Measurements from ENCODE around the gene NINJ1.

DNA sequence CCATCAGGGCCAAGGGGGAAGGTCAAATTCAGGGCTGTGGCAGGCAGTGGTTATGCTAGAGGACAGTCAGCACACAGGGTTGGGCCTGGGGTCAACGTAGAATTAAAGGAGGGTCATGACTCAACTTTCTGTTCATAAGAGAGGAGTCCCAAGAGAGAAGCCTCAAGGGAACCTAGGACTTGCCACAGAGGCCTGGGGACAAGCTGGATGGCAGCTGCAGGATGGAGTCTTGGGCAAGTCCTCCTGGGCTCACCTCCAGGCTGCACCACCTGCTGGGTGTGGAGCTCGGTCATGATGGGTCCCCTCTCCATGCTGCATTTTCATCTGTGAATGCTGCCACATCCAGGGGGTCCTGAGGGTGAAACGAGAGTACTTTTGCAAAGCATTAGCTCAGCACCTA, 40.9 kb upstream of the NINJ1 start:
- TF ChIP-seq, protein P1, sequence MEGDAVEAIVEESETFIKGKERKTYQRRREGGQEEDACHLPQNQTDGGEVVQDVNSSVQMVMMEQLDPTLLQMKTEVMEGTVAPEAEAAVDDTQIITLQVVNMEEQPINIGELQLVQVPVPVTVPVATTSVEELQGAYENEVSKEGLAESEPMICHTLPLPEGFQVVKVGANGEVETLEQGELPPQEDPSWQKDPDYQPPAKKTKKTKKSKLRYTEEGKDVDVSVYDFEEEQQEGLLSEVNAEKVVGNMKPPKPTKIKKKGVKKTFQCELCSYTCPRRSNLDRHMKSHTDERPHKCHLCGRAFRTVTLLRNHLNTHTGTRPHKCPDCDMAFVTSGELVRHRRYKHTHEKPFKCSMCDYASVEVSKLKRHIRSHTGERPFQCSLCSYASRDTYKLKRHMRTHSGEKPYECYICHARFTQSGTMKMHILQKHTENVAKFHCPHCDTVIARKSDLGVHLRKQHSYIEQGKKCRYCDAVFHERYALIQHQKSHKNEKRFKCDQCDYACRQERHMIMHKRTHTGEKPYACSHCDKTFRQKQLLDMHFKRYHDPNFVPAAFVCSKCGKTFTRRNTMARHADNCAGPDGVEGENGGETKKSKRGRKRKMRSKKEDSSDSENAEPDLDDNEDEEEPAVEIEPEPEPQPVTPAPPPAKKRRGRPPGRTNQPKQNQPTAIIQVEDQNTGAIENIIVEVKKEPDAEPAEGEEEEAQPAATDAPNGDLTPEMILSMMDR (IDR thresholded peaks at IDR 0.05): no peak
- TF ChIP-seq POLR2A (IDR thresholded peaks at IDR 0.05): no peak
